ENCODE data around the gene TCFL5. TPM values are rescaled to one million over a fixed set of nuclear protein-coding genes. Genes with fewer than 3 reads are reported as not detected.

TCFL5 gene
- polyA plus RNA-seq, 4 donors: 10.9 to 14.5 (median 12.7) TPM

DNA sequence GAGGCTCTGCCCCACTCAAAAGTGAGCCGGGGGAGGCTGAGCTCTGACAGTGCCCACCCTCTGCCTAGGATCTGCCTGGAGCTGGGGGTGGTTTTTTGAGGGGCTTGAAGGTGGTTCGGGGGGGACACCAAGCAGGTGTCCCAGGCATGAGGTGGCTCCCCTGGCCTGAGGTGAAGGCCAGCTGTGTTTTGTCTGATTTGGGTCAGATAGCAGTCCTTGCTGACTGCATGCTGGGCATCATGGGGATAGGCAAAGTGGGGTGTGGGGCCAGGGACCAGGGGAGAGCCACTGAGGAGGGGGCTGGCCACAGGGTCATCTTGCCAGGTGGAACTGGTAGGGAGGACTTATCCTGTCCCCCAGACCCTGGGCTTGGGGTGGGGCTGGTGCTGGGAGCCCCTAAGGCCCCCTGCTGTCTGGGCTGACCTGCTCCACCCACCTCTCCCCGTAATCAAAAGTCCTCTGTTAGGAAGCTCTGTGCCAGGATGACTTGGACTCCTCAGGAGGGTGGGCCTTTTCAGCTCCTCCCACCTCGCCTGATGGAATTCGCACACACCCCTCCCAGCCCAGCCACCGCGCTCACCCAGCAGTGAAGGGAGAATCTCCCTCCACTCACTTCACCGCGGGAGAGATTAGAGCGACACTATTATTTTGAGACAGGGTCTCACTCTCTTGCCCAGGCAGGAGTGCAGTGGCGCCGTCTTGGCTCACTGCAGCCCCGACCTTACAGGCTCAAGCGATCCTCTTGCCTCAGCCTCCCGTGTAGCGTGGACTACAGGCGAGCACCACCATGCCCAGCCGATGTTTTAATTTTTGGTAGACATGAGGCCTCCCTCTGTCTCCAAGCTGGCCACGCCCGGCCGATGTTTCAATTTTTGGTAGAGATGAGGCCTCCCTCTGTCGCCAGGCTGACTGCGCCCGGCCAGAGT, 46.3 kb downstream of the TCFL5 start:
- DNase-seq (ENCODE audit: low read depth in 4 of 4, low spot score in 2 of 4): no peak

DNA sequence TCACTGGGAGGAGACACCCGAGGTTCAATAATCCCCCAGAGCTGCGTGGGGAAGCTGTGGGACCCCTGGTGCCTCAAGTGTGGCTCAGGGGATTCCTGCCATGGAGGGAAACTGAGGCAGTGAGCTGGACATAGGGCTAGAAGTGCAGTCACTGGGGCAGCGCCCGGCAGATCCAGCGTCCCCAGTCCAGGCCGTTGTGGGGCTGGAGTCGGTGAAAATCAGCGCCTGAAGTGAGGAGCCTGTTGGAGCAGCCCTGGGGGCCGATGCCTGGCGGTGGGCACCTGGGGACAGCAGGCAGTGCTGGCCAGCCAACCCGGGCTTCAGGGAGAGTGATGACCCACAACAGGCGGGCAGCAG, 46.9 kb downstream of the TCFL5 start:
- DNase-seq (ENCODE audit: low read depth in 4 of 4, low spot score in 2 of 4): no peak

- DNase-seq (ENCODE audit: low read depth in 4 of 4, low spot score in 2 of 4): no peak
Measured at GRCh38 chr20:62814060-62814708, 47.4 kb downstream of the TCFL5 start.

DNA sequence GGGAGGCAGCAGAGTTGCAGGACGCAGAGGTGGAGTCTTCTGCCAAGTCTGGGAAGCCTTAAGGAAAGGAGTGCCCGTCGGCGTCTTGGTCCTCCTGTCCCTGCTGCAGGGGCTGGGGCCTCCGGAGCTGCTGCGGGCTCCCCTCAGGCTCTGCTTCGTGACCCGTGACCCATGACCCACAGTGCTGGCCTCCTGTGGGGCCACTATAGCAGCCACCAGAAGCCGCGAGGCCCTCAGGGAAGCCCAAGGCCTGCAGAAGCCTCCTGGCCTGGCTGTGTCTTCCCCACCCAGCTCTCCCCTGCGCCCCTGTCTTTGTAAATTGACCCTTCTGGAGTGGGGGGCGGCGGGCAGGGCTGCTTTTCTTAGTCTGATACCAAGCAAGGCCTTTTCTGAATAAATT, 48.0 kb downstream of the TCFL5 start:
- DNase-seq (ENCODE audit: low read depth in 4 of 4, low spot score in 2 of 4): no peak

- DNase-seq (ENCODE audit: low read depth in 4 of 4, low spot score in 2 of 4): no peak
Measured at GRCh38 chr20:62812907-62813200, 48.8 kb downstream of the TCFL5 start.

DNA sequence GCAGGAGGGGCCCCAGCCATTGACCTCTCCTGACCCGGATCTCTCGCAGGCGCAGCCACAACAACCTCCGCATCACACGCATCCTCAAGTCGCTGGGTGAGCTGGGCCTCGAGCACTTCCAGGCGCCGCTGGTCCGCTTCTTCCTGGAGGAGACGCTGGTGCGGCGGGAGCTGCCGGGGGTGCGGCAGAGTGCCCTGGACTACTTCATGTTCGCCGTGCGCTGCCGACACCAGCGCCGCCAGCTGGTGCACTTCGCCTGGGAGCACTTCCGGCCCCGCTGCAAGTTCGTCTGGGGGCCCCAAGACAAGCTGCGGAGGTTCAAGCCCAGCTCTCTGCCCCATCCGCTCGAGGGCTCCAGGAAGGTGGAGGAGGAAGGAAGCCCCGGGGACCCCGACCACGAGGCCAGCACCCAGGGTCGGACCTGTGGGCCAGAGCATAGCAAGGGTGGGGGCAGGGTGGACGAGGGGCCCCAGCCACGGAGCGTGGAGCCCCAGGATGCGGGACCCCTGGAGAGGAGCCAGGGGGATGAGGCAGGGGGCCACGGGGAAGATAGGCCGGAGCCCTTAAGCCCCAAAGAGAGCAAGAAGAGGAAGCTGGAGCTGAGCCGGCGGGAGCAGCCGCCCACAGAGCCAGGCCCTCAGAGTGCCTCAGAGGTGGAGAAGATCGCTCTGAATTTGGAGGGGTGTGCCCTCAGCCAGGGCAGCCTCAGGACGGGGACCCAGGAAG, 49.3 kb downstream of the TCFL5 start:
- DNase-seq (ENCODE audit: low read depth in 4 of 4, low spot score in 2 of 4): no peak

- no peak for DNase-seq (ENCODE audit: low read depth in 4 of 4, low spot score in 2 of 4)
Measured at GRCh38 chr20:62811720-62812119, 49.9 kb downstream of the TCFL5 start.

DNA sequence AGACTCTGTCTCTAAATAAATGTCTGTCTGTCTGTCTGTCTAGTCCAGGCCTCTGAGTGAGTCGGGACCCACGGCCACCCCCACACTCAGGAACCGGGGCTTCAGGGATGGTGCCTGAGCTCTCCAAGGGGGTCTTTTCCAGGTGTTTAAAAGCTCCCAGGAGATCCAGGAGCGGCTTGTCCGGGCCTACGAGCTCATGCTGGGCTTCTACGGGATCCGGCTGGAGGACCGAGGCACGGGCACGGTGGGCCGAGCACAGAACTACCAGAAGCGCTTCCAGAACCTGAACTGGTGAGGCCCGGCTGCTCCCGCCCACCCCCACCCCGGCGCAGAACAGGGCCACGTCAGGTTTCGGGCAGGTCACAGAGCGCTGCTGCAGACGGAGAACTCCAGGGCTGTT, 50.3 kb downstream of the TCFL5 start:
- no peak for DNase-seq (ENCODE audit: low read depth in 4 of 4, low spot score in 2 of 4)

- no peak for DNase-seq (ENCODE audit: low read depth in 4 of 4, low spot score in 2 of 4)
Measured at GRCh38 chr20:62809530-62810428, 51.8 kb downstream of the TCFL5 start.

DNA sequence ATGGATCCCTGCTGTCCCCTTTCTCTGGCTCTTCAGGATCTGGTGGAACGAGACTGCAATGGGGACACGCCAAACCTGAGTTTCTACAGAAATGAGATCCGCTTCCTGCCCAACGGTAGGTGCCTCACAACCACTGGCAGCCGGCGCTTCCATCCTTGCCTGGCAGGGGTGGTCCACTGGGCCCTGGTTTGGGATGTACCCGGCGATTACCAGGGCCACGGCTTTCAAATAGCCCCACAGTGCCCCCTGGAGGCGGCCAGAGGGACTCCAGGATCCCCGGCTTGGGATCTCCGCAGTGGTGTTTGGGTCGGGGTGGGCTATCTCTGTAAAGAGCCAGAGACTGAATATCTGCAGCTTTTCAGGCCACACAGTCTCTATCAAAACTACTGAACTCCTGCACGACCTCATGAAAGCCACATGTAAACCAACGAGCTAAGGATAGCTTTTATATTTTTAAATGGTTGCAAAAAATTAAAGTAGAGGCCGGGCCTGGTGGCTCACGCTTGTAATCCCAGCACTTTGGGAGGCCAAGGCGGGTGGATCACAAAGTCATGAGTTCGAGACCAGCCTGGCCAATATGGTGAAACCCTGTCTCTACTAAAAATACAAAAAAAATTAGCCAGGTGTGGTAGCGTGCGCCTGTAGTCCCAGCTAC, 53.3 kb downstream of the TCFL5 start:
- no peak for DNase-seq (ENCODE audit: low read depth in 4 of 4, low spot score in 2 of 4)

DNA sequence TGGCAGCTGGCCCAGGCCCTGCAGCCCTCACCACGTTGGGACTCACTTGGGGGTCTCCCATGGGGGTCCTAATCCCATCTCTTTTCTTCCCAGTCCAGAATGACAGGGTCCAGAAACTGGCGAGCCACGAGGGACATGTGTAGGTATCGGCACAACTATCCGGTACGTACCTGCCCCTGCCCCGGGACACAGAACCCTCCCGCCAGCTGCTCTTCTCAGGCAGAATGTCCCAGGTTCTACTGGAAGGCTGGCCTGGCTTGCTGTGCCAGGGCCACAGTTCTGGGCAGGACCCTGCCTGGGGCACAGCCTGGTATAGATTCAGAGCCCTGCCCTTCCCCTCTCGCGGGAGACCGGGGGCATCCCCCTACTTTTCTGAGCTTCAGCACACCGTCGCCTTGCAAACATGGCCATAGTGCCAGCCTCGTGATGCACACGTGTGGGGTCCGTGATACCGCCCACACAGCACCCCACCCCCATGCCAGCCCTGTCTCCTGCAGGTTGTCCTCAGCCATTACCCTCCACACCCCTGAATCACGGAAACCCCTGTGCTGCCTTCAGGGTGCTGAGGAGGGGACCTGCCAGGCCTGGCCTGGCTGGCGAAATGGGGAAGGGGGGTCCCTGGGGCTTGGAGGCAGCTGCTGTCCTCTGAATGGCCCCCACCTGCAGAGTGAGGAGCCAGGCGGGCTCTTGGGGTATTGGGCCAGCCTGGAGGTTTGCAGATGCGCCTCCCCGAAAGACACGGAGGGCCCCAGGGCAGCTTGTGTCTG, 54.0 kb downstream of the TCFL5 start:
- no peak for DNase-seq (ENCODE audit: low read depth in 4 of 4, low spot score in 2 of 4)

GRCh38 chr20:62806383-62807050, 55.1 kb downstream of the TCFL5 start:
- DNase-seq (ENCODE audit: low read depth in 4 of 4, low spot score in 2 of 4): no peak

DNA sequence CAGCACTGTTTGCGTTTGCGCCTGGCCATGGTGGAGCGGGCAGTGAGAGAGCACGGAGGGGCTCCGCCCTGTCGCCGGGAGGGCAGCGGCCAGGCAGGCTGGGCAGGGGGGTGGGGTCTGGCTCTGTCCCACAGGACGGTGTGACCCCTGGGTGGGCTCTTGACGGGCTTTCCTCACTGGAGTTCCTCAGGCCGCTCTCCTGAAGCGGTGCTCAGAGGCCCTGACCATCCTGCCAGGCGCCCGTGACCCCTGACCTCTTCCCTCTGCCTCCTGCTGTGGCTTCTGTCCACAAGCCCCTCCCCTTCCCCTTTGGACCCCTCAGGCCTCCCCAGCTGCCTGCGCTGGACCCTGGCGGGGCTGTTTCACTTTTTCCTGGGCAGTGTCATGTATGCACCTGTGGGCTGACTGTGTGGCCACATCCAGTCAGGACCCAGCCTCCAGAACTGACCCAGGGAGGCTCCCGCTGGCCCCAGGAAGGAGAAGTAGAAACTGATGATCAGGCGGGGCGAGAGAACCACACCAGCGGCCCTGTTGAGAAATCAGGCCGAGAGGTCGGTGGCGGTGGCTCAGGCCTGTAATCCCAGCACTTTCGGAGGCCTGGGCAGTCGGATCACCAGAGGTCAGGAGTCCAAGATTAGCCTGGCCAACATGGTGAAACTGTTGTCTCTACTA, 55.8 kb downstream of the TCFL5 start:
- DNase-seq (ENCODE audit: low read depth in 4 of 4, low spot score in 2 of 4): no peak

GRCh38 chr20:62805155-62805710, 56.4 kb downstream of the TCFL5 start:
- no peak for DNase-seq (ENCODE audit: low read depth in 4 of 4, low spot score in 2 of 4)

DNA sequence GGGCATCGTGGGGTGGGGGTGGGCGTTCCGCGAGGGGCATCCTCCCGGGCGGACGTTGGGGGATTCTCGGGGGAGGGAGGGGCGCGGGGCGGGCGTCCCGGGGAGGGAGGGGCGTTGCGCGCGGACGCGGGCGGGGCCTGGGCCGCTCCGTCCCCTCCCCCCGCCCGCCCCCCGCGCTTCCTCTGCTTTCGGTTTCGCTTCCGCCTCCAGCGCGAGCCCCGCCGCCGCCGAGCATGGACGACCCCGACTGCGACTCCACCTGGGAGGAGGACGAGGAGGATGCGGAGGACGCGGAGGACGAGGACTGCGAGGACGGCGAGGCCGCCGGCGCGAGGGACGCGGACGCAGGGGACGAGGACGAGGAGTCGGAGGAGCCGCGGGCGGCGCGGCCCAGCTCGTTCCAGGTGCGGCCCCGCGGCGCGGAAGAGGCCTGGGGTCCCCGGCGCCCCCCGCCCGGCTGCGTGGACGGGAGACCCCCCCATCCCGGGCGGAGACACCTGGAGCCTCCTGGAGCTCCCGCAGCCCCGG, 56.9 kb downstream of the TCFL5 start, which contains the start of gene OGFR:
Gene OGFR, plus strand, starts transcription at position 209 of the 528 bp plus-strand sequence. Its CDS starts 25 bp downstream, at position 234.
- DNase-seq (ENCODE audit: low read depth in 4 of 4, low spot score in 2 of 4): no peak

GRCh38 chr20:62804021-62804626, 57.5 kb downstream of the TCFL5 start:
- DNase-seq (ENCODE audit: low read depth in 4 of 4, low spot score in 2 of 4): no peak

DNA sequence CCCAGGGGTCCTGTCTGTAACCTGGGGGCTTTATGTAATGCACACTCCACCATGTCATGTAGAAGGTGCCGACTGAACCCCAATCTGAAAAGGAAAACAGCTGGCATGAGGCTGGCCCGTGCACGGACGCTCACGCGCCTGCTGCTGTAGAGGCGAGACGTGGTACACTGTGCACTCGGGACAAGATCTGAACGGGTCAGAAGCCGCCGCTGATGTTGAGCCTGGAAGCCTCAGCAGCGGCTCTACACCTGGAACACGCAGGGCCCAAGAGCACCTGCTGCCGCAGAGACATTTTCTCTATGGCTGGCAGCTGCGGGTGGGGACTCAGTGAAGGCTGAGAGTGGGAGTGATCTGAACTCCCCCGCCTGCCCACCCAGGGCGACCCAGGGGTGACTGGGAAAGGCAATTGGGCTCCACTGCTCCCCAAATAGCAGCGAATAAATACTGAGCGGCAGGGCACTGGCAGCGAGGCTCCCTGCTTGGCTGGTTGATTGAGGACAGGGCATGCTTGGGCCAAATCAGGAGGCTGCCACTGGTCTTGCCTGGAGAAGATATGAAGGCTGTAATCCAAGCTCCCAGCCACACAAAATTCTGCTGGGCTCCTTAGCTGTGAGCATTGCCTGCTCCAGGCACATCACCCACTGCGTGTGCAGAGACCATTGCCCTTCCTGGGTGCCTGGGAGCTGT, 59.5 kb downstream of the TCFL5 start:
- DNase-seq (ENCODE audit: low read depth in 4 of 4, low spot score in 2 of 4): no peak
